ENCODE results near the gene STMP1.

STMP1 gene

GRCh38 chr7:135717693-135718092 lies 55.4 kb downstream of the STMP1 start:
- TF ChIP-seq POLR2AphosphoS5 (IDR thresholded peaks at IDR 0.05; ENCODE audit: low read depth, low read length) (no peak), SIN3A (IDR thresholded peaks at IDR 0.05; ENCODE audit: borderline replicate concordance, insufficient read depth, low read length) (no peak), FOXP2 (optimal IDR thresholded peaks at IDR 0.05; ENCODE audit: borderline replicate concordance, extremely low read depth, extremely low read length, insufficient read depth) (no peak), TAF1 (IDR thresholded peaks at IDR 0.05; ENCODE audit: borderline replicate concordance, insufficient read depth, low read length) (no peak), REST (IDR thresholded peaks at IDR 0.05; ENCODE audit: insufficient read depth in 1 of 2, low read depth in 2 of 2, low read length in 2 of 2) (no peak)

DNA sequence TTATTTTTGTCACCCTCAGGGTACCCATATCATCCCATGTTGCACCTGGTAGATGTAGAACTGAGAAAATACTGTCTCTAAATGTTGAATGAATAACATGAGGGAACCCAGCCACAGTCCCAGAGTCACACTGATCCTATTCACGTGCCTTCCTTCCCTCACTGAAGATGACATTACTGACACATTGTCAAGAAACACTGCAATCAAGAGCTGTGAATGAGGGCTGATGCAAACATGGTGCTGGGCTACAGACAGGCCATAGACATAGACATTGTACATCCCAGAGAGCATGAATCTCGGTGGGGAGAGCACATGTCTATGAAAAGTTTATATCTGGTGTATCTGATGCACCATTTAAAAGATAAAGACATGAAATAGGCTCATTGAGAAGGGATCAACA lies 55.9 kb downstream of the STMP1 start:
- TF ChIP-seq SIN3A (IDR thresholded peaks at IDR 0.05; ENCODE audit: borderline replicate concordance, insufficient read depth, low read length) = no peak

- TF ChIP-seq REST (IDR thresholded peaks at IDR 0.05; ENCODE audit: insufficient read depth in 1 of 2, low read depth in 2 of 2, low read length in 2 of 2) (no peak), SIN3A (IDR thresholded peaks at IDR 0.05; ENCODE audit: borderline replicate concordance, insufficient read depth, low read length) (no peak), POLR2AphosphoS5 (IDR thresholded peaks at IDR 0.05; ENCODE audit: low read depth, low read length) (no peak), FOXP2 (optimal IDR thresholded peaks at IDR 0.05; ENCODE audit: borderline replicate concordance, extremely low read depth, extremely low read length, insufficient read depth) (no peak), TAF1 (IDR thresholded peaks at IDR 0.05; ENCODE audit: borderline replicate concordance, insufficient read depth, low read length) (no peak)
Measured at GRCh38 chr7:135718794-135719437, 56.6 kb downstream of the STMP1 start.

- TF ChIP-seq FOXP2 (optimal IDR thresholded peaks at IDR 0.05; ENCODE audit: borderline replicate concordance, extremely low read depth, extremely low read length, insufficient read depth) (no peak), POLR2AphosphoS5 (IDR thresholded peaks at IDR 0.05; ENCODE audit: low read depth, low read length) (no peak), SIN3A (IDR thresholded peaks at IDR 0.05; ENCODE audit: borderline replicate concordance, insufficient read depth, low read length) (no peak), TAF1 (IDR thresholded peaks at IDR 0.05; ENCODE audit: borderline replicate concordance, insufficient read depth, low read length) (no peak), REST (IDR thresholded peaks at IDR 0.05; ENCODE audit: insufficient read depth in 1 of 2, low read depth in 2 of 2, low read length in 2 of 2) (no peak)
Measured at GRCh38 chr7:135719688-135720087, 57.4 kb downstream of the STMP1 start.

GRCh38 chr7:135721198-135721820 lies 59.0 kb downstream of the STMP1 start:
- TF ChIP-seq TAF1 (IDR thresholded peaks at IDR 0.05; ENCODE audit: borderline replicate concordance, insufficient read depth, low read length) (no peak), POLR2AphosphoS5 (IDR thresholded peaks at IDR 0.05; ENCODE audit: low read depth, low read length) (no peak), SIN3A (IDR thresholded peaks at IDR 0.05; ENCODE audit: borderline replicate concordance, insufficient read depth, low read length) (no peak), FOXP2 (optimal IDR thresholded peaks at IDR 0.05; ENCODE audit: borderline replicate concordance, extremely low read depth, extremely low read length, insufficient read depth) (no peak)

- TF ChIP-seq POLR2AphosphoS5 (IDR thresholded peaks at IDR 0.05; ENCODE audit: low read depth, low read length) (no peak), FOXP2 (optimal IDR thresholded peaks at IDR 0.05; ENCODE audit: borderline replicate concordance, extremely low read depth, extremely low read length, insufficient read depth) (no peak), REST (IDR thresholded peaks at IDR 0.05; ENCODE audit: insufficient read depth in 1 of 2, low read depth in 2 of 2, low read length in 2 of 2) (no peak), SIN3A (IDR thresholded peaks at IDR 0.05; ENCODE audit: borderline replicate concordance, insufficient read depth, low read length) (no peak), TAF1 (IDR thresholded peaks at IDR 0.05; ENCODE audit: borderline replicate concordance, insufficient read depth, low read length) (no peak)
Measured at GRCh38 chr7:135723411-135723810, 61.1 kb downstream of the STMP1 start.

Measured in PFSK-1 (cell line).